ENCODE results near the gene DPRX.

DPRX gene

DNA sequence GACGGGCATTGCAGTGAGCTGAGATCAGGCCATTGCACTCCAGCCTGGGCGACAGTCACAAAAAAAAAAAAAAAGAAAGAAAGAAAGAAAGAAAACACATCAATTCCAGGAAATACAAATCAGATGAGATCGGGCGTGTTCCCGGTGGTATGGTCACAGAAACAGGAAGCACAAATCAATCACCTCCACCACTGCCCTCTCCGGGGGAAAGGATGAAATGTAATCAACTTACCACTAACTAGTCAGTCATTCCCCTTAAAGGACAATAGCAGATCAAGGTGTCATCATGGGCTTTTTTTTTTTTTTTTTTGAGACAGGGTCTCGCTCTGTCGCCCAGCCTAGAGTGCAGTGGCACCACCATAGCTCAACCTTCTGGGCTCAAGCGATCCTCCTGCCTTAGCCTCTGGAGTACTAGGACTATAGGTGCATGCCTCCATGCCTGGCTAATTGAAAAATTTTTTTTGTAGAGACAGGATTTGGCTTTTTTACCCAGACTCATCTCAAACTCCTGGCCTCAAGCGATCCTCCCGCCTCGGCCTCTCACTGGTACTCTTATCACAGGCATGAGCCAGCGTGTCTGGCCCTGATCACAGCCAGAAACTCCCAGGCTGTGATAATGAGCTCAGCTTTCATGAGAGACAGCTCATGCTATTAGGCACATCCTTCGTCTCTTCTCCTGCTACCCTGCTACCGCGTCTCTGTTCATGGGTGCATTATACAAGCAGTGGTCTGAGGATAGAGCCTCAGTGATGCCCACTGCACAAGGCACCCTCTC, 6.8 kb upstream of the DPRX start:
- TF ChIP-seq GATA3 (IDR thresholded peaks at IDR 0.05; ENCODE audit: low read depth, low read length) = no peak
- TF ChIP-seq GATA2 (IDR thresholded peaks at IDR 0.05; ENCODE audit: low read depth, low read length) = no peak

DNA sequence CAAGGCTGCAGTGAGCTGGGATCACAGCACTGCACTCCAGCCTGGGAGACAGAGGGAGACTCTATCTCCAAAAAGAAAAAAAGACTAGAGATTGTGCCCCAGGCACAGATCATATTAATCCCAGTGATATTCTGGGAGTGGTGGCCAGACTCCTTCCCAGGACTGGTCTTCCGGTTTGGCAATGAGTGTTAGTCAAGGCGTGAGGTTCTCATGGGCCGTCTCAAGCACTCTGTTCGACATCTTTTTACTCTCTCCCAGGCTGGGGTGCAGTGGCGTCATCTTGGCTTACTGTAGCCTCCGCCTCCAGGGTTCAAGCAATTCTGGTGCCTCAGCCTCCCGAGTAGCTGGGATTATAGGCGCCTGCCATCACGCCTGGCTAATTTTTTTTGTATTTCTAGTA, 5.3 kb upstream of the DPRX start:
- TF ChIP-seq GATA3 (IDR thresholded peaks at IDR 0.05; ENCODE audit: low read depth, low read length) (no peak), GATA2 (IDR thresholded peaks at IDR 0.05; ENCODE audit: low read depth, low read length) (no peak)

DNA sequence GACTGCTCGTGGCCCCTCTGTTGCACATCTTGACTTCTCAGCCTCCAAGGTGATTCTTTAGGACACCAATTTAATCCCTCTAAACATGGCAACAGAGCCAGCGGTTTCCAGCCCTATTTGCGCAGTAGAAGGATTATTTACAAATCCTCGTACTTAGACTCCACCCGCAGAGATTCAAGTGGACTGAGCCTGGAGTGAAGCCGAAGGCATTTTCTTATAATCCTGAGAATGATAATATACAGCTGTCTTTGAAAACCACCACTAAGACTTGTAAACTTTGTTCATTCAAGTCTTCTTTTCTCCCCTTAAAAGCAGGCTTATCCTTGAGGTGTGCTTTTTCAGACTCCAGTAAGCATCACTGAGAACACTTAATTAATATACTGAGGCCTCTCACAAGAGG, 4.8 kb upstream of the DPRX start:
- TF ChIP-seq GATA3 (IDR thresholded peaks at IDR 0.05; ENCODE audit: low read depth, low read length) (no peak), GATA2 (IDR thresholded peaks at IDR 0.05; ENCODE audit: low read depth, low read length) (no peak)

DNA sequence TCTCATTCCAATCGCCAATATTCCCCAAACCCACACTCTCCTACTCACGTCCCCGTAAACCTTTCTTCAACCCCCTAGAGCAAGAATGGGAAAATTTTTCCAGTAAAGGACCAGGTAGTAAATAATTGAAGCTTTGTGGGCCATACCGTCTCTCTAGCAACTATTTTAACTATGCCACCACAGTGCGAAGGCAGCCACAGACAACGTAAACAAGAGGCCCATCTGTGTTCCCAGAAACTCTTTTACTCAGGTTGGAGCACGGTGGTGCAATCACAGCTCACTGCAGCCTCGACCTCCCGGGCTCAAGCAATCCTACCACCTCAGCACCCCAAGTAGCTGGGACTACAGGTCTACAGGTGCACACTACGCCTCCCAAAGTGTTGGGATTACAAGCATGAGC, 3.0 kb downstream of the DPRX start:
- TF ChIP-seq GATA3 (IDR thresholded peaks at IDR 0.05; ENCODE audit: low read depth, low read length) (no peak), GATA2 (IDR thresholded peaks at IDR 0.05; ENCODE audit: low read depth, low read length) (no peak)

DNA sequence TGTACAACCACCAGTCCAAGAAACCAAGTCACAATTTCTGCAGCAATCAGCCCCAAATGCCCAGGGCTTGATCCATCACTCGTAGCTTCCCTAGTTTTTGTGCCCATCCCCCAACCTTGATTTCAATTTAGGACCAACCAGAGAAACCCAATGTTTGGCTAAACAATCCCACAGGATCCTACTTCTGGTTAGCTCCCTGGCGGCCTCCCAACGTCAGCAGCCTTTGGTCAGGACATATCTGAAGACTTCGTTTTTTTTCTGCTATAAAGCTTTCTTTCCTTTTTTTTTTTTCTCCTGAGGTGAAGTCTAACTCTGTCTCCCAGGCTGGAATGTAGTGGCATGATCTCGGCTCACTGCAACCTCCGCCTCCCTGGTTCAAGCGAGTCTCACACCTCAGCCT, 7.7 kb downstream of the DPRX start:
- TF ChIP-seq GATA3 (IDR thresholded peaks at IDR 0.05; ENCODE audit: low read depth, low read length) (no peak), GATA2 (IDR thresholded peaks at IDR 0.05; ENCODE audit: low read depth, low read length) (no peak)

DNA sequence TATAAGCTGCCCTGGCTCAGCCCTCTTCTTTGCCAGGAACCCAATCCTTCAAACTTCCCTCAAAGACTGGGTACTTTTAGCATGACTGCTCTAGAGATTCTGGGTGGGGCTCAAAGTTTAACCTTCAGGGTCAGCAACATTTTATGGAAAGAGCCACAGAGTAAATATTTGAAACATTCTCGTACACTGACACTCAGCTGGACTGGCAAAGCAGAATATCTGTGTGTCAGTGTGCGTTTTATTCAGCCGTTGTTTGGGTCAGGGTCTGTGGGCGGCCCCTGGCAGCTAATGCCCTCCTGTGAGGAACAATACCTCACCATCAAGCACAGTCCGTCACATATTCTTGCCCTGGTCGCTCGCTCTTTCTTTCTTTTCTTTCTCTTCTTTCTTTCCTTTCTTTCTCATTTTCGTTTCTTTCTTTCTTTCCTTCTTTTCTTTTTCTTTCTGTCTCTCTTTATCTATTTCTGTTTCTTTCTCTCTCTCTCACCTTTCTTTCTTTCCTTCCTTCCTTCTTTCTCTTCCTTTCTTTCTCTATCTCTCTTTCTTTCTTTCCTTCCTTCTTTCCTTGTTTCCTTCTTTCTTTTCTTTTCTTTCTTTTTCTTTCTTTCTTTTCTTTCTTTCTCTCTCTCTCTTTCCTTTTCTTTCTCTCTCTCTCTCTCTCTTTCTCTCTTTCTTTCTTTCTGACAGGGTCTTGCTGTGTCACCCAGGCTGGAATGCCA, 10.7 kb downstream of the DPRX start:
- TF ChIP-seq GATA2 (IDR thresholded peaks at IDR 0.05; ENCODE audit: low read depth, low read length) (no peak), GATA3 (IDR thresholded peaks at IDR 0.05; ENCODE audit: low read depth, low read length) (no peak)

DNA sequence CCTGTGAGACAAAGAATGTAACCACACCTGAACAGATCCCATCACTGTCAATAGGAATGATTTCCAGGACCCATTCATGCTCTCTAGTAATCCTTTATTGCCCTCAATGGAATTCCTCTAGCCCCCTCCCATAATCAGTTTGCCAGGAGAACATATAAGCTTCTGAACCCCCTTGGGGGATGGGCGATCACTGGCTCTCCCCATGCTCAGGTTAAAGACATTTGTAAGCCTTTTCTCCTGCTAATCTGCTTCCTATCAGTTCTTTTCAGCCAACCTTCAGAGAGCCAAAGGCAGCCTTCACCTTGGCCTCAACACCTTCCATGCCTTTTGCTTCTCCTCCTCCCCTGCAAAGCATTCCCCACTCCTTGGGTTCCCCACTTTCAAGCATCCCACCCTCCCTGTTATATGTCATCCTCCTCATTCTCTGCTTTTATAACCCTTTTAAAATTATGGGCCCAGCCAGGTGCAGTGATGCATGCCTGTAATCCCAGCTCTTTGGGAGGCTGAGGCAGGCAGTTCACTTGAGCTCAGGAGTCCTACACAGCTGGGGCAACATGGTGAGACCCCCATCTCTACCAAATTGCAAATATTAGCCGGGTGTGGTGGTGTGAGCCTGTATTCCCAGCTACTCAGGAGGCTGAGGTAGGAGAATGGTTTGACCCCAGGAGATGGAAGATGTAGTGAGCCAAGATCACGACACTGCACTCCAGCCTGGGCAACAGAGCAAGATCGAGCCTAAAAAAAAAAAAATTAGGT, 12.4 kb downstream of the DPRX start:
- TF ChIP-seq GATA3 (IDR thresholded peaks at IDR 0.05; ENCODE audit: low read depth, low read length) (no peak), GATA2 (IDR thresholded peaks at IDR 0.05; ENCODE audit: low read depth, low read length) (no peak)

DNA sequence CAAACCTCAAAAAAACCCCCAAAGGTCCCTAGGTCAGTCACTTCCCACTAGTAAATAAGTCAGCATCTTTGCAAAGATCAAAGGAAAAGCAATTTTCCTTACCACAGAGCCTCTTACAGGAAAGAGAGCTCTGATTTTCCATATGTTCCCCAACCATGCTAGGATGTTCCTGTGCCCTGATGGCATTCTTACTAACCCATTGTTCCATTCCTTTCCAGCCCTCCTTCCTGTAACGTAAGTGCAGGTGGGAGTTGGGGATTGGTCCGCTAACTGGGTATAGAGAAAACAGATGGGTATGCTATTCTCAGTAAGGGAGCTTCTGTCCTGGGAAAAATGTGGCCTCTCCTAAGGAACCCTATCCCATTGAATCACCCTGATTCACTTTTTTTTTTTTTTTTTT, 14.3 kb downstream of the DPRX start:
- TF ChIP-seq GATA2 (IDR thresholded peaks at IDR 0.05; ENCODE audit: low read depth, low read length) = no peak
- TF ChIP-seq GATA3 (IDR thresholded peaks at IDR 0.05; ENCODE audit: low read depth, low read length) = no peak

DNA sequence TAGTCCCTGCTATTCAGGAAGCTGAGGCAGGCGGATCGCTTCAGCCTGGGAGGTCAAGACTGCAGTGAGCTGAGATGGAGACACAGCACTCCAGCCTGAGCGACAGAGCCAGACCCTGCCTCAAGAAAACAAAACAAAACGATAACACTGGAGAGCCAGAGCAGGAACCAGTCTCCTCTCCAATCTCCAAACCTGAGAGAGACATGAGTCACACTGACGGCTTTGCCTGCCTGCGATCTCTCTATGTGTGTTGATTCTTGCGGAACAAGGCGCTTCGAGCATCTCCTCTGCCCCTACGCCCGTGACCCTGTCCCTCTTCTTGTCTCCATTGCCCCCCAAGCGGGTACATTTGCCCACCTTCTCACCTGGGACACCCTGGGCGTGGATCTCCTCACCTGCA, 15.6 kb downstream of the DPRX start:
- no peak for TF ChIP-seq GATA2 (IDR thresholded peaks at IDR 0.05; ENCODE audit: low read depth, low read length)
- TF ChIP-seq GATA3 (IDR thresholded peaks at IDR 0.05; ENCODE audit: low read depth, low read length) = no peak

DNA sequence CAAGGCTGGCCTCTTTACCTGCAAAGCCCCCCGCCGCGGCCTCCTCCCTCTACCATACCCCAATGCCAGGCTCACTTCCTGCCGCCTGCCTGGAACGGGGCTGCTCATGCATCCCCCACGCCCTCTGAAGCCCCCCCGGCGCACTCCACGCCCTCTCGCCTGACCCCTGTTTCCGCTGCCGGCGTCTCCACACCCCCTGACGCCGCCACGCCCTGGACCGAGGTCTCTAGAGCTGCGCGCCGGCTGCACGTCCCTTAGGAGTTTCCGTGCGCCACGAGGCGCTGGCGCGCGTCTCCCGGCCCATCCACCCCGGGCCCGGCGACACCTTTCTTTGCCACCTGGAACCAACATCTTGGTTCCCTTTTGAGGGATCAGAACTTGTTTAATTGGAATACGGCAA, 16.0 kb downstream of the DPRX start:
- TF ChIP-seq GATA2 (IDR thresholded peaks at IDR 0.05; ENCODE audit: low read depth, low read length) (no peak), GATA3 (IDR thresholded peaks at IDR 0.05; ENCODE audit: low read depth, low read length) (no peak)

DNA sequence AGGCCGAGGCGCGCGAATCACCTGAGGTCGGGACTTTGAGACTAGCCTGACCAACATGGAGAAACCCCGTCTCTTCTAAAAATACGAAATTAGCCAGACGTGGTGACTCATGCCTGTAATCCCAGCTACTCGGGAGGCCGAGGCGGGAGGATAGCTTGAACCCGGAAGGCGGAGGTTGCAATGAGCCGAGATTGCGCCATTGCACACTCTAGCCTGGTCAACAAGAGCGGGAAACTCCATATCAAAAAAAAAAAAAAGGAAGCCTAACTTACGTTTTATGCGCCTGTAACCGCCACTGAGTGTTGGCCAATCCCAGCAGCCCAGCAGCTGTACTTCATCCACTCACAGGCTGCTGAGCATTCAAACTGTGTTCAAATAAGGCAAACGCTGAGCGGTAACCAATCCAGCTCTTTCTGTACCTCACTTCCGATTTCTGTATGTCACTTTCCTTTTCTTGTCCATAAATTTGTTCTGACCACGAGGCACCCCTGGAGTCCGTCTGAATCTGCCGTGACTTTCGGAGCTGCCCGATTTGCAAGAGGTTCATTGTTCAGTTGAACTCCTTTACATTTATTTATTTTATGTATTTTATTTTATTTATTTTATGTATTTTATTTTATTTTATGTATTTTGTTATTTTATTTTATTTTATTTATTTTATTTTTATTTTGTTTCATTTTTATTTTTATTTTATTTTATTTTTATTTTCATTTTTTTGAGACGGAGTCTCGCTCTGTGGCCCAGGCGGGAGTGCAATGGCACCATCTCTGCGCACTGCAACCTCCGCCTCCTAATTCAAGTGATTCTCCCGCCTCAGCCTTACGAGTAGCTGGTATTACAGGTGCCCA, 18.2 kb downstream of the DPRX start:
- TF ChIP-seq GATA2 (IDR thresholded peaks at IDR 0.05; ENCODE audit: low read depth, low read length) (no peak), GATA3 (IDR thresholded peaks at IDR 0.05; ENCODE audit: low read depth, low read length) (no peak)

DNA sequence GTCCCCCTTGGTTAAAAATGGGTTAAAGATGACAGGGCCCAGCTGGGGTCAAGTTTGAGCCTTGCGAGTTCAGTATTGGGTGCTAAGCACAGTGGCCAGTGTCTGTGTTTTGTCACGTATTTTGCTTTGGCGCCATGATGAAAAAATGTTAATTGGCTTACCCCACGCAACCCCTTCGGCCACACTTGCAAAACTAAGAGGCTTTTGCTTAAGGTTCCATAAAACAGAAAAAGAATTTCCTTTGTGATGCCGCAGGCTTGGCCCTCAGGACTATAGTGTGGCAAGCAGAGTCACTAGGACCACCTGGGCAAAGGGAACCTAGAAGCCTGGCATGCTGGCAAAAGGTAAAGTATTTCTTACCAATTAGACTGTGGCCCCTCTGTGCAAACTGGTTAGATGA, 20.7 kb downstream of the DPRX start:
- no peak for TF ChIP-seq GATA3 (IDR thresholded peaks at IDR 0.05; ENCODE audit: low read depth, low read length)
- no peak for TF ChIP-seq GATA2 (IDR thresholded peaks at IDR 0.05; ENCODE audit: low read depth, low read length)

DNA sequence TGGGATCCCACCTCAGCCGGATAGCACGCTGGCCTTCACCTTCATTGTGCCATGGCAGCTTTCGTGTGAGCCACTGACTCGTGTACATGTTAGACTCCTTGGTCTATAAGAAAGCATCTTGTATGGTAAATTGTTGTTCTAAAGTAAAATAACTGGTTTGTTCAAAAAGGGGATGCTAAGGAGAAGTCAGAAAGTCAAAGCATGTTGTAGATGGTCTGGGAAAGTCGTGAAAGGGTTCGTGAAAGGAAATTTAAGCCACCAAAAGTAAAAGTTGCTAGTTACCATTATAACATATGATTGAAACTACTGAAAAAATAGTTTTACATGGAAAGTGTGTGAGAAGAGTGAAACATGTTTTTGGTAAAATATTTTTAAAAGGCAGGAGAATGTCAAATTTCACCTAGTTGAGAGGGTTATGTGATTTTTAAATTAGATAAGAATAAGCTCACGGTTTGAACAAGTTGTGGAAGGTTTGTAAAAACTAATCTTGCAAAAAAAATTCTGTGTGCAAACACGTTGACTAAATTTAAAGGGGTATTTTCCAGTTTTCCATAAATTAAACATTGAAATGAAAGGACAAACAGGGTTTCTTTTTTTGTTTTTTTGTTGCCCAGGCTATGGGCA, 23.4 kb downstream of the DPRX start:
- TF ChIP-seq GATA2 (IDR thresholded peaks at IDR 0.05; ENCODE audit: low read depth, low read length) (no peak), GATA3 (IDR thresholded peaks at IDR 0.05; ENCODE audit: low read depth, low read length) (no peak)

All from SH-SY5Y (cell line).